HG03159 (cell line): ENCODE measurements around the gene FGF13.

ENCODE experiments used
- ATAC-seq: cut with Tn5 transposase; IDR thresholded peaks from one replicate; pipeline ENCODE4 v1.9.1; 2021; ENCODE audit warnings: mild to moderate bottlenecking, moderate library complexity; ENCODE audit not compliant: unreplicated experiment

FGF13 gene

GRCh38 chrX:138664466-138664865, 47.1 kb downstream of the FGF13 start:
- ATAC-seq = no peak

- no peak for ATAC-seq
These were observed 47.5 kb downstream of the FGF13 start for GRCh38 chrX:138664016-138664415.

GRCh38 chrX:138651494-138651893, 60.0 kb downstream of the FGF13 start:
- ATAC-seq = no peak

GRCh38 chrX:138648568-138648967, 62.9 kb downstream of the FGF13 start:
- ATAC-seq = no peak

- ATAC-seq = no peak
These were observed 72.5 kb downstream of the FGF13 start for GRCh38 chrX:138638996-138639395.
